ENCODE results near the gene SMAD3. TPM values are rescaled to one million over a fixed set of nuclear protein-coding genes. Genes with fewer than 3 reads are reported as not detected.

The SMAD3 gene
- total RNA-seq, 1 donor from 2014 or later: 28.1 TPM

DNA sequence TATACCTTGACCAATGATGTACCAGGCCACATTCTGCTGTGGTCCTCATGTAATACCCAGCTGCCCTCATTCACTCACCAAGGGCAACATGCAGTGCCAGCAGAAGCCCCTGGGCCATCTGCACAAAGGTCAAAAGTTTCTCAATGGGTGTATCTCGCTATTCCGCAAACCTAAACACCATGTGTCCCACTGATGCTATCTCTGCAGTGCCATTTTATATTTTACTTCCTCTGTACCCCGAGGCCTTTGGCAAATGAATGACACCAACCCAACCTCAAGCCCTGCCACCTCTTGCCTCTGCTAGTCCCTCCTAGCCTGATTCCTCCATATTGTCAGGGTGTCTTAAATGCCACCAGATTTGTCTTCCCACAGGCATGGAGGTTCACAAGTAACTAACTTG is 129.9 kb downstream of the SMAD3 start:
- Mint-ChIP-seq H3K27ac (no peak overlapping the region), H3K9me3 (no peaks in the 10 kb centered on the region), H3K27me3 (ENCODE audit: low read depth) (no peaks in the 10 kb centered on the region), H3K36me3 (ENCODE audit: low read depth) (peaks cover 74% of the 10 kb centered on the region), H3K4me1 (ENCODE audit: low read depth) (peaks cover 12% of the 10 kb centered on the region), H3K4me3 (ENCODE audit: low read depth) (no peak overlapping the region)
- intact Hi-C loops (cut with micrococcal nuclease): no loop called here
- DNase-seq (ENCODE audit: low spot score): no peak

DNA sequence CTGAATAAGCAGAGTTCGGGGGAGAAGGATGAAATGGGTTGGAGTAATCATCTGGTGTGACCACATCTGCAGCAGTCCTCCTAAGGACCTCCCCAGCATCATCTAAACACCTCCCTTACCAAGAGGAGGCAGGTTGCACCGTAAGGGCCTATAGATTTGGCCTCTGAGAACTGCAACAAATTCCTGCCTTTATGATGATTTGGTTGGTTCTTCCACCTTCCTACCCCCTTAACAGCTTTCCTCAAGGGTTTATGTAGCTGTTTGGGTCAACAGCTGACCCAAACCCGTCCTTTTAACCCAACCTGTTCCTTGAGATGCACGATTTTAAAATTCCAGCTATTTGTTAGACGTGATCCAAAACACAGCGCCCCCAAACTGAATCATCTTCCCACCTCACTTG is 130.8 kb downstream of the SMAD3 start:
- Mint-ChIP-seq H3K36me3 (ENCODE audit: low read depth) (peaks cover 69% of the 10 kb centered on the region), H3K4me3 (ENCODE audit: low read depth) (no peak overlapping the region), H3K9me3 (no peaks in the 10 kb centered on the region), H3K4me1 (ENCODE audit: low read depth) (peaks cover 12% of the 10 kb centered on the region), H3K27ac (peak overlapping the region; percentile 9), H3K27me3 (ENCODE audit: low read depth) (no peaks in the 10 kb centered on the region)
- intact Hi-C loops (cut with micrococcal nuclease): no loop called here
- no peak for DNase-seq (ENCODE audit: low spot score)

DNA sequence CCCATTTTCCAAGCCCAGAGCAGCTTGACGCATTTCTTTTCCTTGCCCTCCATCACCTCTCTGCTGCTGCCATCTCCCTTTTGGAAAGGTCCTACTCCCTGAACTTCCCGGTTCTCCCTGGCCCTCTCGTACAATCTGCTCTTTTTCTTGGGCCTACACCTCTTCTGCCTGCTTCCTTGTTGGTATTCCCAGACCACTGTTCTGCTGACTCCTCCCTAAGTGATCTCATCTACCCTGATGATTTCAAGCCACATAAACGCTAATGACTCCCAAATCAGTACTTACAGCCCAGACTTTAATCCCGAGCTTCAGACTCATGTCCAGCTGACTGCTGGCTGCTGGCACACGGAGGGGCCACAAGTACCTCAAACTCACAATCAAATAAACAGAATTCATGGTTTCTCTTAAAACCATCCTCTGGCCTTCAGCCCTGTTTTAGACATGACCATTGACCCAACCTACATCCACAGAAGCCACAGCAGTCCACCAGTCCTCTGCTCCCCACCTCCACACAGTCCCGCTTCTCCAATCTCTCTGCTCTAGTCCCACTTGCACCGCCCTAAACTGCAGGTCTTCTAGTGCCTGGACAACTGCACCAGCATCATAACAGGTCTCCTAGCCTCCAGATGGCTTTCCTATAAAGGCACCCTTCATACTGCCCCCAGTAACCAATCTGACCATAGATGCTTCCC is 131.4 kb downstream of the SMAD3 start:
- H3K27ac Mint-ChIP-seq: peak overlapping the region; percentile 9
- H3K4me3 Mint-ChIP-seq (ENCODE audit: low read depth): no peak overlapping the region
- H3K9me3 Mint-ChIP-seq: no peaks in the 10 kb centered on the region
- DNase-seq (ENCODE audit: low spot score): no peak
- peaks cover 73% of the 10 kb centered on the region for H3K36me3 Mint-ChIP-seq (ENCODE audit: low read depth)
- no peaks in the 10 kb centered on the region for H3K27me3 Mint-ChIP-seq (ENCODE audit: low read depth)
- intact Hi-C loops (cut with micrococcal nuclease): no loop called here
- H3K4me1 Mint-ChIP-seq (ENCODE audit: low read depth): peaks cover 12% of the 10 kb centered on the region

DNA sequence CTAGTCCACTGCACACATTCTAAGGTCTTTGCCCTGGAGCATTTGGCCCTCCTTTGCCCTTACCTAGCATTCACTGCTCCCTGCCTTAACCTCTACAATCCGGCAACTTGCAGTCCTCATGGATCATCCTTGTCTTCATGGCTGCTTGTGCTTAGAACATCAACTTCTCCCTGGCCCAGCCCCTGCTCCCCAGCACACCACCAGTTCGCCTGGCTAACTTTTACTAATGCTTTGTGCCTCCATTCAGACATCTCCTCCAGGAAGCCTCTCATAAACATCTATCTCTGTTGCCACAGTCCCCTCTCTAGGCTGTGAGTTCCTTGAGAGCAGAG is 131.9 kb downstream of the SMAD3 start:
- Mint-ChIP-seq H3K9me3 (no peaks in the 10 kb centered on the region), H3K27ac (no peak overlapping the region), H3K27me3 (ENCODE audit: low read depth) (no peaks in the 10 kb centered on the region), H3K4me1 (ENCODE audit: low read depth) (peaks cover 12% of the 10 kb centered on the region), H3K4me3 (ENCODE audit: low read depth) (no peak overlapping the region), H3K36me3 (ENCODE audit: low read depth) (peaks cover 68% of the 10 kb centered on the region)
- DNase-seq (ENCODE audit: low spot score): no peak
- intact Hi-C loops (cut with micrococcal nuclease): no loop called here

DNA sequence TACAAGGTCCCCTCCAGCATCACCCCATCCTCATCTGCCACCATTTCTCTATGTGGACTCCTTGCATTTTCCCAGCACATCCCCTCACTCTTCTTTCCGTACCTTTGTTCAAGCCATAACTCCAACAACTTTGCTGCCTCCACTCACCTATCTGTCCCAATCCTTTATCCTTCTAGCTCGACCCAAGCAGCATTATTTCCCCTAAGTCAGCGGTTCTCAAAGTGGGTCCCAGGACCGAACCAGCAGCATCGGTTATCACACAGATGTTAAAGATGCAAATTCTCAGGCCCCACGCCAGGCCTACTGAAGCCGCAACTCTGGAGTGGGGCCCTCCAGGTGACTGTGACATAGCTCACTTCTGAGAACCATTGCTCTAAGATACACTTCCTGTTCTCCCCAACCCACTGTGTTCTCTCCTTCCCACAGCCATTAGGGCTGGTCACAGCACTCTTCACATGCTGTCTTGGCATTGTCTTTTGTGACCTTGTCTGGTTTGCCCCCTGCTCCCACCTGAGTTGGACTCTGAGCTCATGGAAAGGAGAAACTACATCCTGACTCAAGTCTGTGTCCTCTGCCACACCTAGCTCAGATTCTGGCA is 132.9 kb downstream of the SMAD3 start:
- intact Hi-C loops (cut with micrococcal nuclease): no loop called here
- Mint-ChIP-seq H3K27ac (peak overlapping the region; percentile 10), H3K4me1 (ENCODE audit: low read depth) (peaks cover 12% of the 10 kb centered on the region), H3K9me3 (no peaks in the 10 kb centered on the region), H3K27me3 (ENCODE audit: low read depth) (no peaks in the 10 kb centered on the region), H3K36me3 (ENCODE audit: low read depth) (peaks cover 68% of the 10 kb centered on the region), H3K4me3 (ENCODE audit: low read depth) (no peak overlapping the region)
- no peak for DNase-seq (ENCODE audit: low spot score)

DNA sequence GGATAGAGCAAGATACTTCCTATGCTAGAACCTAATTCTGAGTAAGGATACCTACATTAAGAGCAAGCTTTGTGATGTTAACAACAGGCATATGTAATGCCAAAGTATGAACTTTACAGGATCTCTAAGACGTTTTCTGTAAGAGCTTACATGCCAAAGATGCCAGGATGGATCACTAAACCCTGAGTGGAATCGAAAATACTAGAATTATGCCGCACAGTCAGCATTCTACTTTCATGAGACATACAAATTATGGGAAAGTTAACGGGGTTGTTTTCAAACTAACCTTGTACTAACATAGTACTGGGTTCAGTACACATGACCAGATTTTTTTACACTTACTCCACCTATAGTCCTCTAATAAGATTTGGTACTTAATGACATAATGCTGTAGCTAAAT is 134.0 kb downstream of the SMAD3 start:
- Mint-ChIP-seq H3K4me1 (ENCODE audit: low read depth) (peaks cover 11% of the 10 kb centered on the region), H3K9me3 (no peaks in the 10 kb centered on the region), H3K36me3 (ENCODE audit: low read depth) (peaks cover 67% of the 10 kb centered on the region), H3K27ac (no peak overlapping the region), H3K4me3 (ENCODE audit: low read depth) (no peak overlapping the region), H3K27me3 (ENCODE audit: low read depth) (no peaks in the 10 kb centered on the region)
- no peak for DNase-seq (ENCODE audit: low spot score)
- intact Hi-C loops (cut with micrococcal nuclease): no loop called here

DNA sequence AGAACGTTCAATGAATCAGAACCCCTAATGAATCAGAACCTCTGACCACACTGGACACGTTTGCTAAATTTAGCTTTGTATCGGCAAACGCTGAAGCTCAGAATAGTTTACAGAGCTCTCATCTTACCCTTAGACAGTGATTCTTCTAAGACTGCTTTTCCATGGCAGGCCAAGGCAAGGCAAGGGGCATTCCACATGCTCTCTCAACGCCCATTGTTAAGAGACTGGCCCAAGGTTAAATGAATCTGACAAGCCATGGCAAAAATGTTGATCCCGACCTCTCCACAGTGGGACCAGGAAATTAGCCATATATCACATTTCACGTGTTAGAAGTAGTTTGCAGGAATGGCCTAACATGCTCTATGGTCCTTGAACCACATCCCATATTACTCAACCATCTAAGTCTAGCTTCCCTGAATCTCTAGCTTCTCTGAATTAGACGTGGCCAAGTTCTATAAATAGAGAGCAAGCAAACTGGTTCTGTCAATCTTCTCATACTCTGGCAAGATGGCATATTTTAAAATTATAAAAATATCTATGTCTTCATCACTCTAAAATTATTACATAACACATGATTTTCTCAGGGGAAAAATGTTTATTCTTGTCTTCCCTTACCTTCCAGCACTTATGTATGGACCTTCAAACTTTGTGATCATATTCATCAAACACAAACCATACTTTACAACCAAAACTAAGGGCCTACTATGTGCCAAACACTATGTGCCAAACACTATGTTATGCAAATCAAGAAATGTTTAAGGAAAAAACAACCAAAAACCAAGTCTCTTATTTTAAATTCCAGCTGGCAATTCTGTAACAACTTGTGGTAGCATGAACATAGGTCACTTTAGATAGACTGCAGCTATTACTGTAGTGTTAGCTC is 134.7 kb downstream of the SMAD3 start:
- peaks cover 60% of the 10 kb centered on the region for H3K36me3 Mint-ChIP-seq (ENCODE audit: low read depth)
- H3K27me3 Mint-ChIP-seq (ENCODE audit: low read depth): no peaks in the 10 kb centered on the region
- intact Hi-C loops (cut with micrococcal nuclease): no loop called here
- no peak for DNase-seq (ENCODE audit: low spot score)
- H3K9me3 Mint-ChIP-seq: no peaks in the 10 kb centered on the region
- peaks cover 11% of the 10 kb centered on the region for H3K4me1 Mint-ChIP-seq (ENCODE audit: low read depth)
- H3K4me3 Mint-ChIP-seq (ENCODE audit: low read depth): no peak overlapping the region
- H3K27ac Mint-ChIP-seq: no peak overlapping the region

DNA sequence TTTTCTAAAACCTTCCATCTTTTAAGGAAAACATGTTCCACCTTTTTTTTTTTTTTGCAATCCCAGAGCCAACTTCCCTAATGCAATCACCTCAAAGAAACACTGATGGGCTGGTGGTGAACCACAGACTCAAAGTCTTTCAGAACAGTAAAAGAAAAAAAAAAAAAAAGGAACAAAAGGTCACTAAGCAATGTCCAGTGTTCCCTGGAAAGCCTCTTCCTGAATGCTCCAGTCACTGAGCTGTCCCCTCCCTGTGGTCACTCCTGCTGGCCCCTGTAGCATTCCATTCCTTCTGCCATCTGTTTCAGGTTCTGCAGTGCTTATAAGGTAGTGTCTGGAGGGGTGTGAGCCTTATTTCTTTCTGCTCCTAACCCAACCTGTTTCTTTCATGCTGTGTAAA is 135.7 kb downstream of the SMAD3 start:
- Mint-ChIP-seq H3K4me3 (ENCODE audit: low read depth) (no peak overlapping the region), H3K27ac (no peak overlapping the region), H3K4me1 (ENCODE audit: low read depth) (peaks cover 11% of the 10 kb centered on the region), H3K36me3 (ENCODE audit: low read depth) (peaks cover 62% of the 10 kb centered on the region), H3K9me3 (no peaks in the 10 kb centered on the region), H3K27me3 (ENCODE audit: low read depth) (no peaks in the 10 kb centered on the region)
- no peak for DNase-seq (ENCODE audit: low spot score)
- intact Hi-C loops (cut with micrococcal nuclease): no loop called here

DNA sequence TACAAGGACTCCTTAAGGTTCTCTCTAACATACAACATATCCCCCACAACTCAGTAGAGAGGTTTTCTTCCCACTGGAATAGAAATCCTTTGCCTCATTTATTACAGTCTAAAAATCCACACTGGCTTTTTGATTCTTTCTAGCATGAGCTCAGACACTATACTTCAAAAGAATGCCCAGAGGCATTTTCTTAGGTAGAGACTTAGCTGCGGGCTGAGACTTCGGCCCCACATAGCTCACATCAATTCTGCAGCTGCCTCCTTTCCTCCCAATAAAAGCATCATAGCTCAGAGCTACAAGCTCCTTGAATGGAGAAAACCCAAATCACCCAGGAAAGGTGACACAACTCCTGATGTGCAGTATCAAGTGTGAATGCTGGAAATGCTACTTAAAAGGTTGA is 136.7 kb downstream of the SMAD3 start:
- Mint-ChIP-seq H3K4me3 (ENCODE audit: low read depth) (no peak overlapping the region), H3K27ac (no peak overlapping the region), H3K27me3 (ENCODE audit: low read depth) (no peaks in the 10 kb centered on the region), H3K36me3 (ENCODE audit: low read depth) (peaks cover 58% of the 10 kb centered on the region), H3K4me1 (ENCODE audit: low read depth) (peaks cover 11% of the 10 kb centered on the region), H3K9me3 (no peaks in the 10 kb centered on the region)
- intact Hi-C loops (cut with micrococcal nuclease): no loop called here
- DNase-seq (ENCODE audit: low spot score): no peak

DNA sequence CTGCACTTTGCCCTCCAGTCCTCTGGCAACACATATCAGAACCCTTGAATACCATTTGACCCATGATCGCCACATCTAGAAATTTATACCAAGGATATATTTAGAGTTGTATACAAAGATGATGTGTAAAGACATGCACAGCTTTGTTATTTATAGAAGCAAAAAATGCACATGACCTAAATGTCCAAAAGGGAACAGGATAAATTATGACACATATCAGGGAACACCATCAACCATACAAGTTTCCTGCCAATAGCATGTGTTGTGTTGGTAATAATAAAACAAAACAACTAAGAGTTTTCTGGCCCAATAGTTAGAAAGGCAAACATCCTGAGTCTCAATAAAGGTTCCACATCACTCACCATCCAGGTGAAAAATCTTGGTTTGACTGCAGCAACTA is 137.6 kb downstream of the SMAD3 start:
- Mint-ChIP-seq H3K9me3 (no peaks in the 10 kb centered on the region), H3K27ac (no peak overlapping the region), H3K4me3 (ENCODE audit: low read depth) (no peak overlapping the region), H3K27me3 (ENCODE audit: low read depth) (no peaks in the 10 kb centered on the region), H3K4me1 (ENCODE audit: low read depth) (peaks cover 9% of the 10 kb centered on the region), H3K36me3 (ENCODE audit: low read depth) (peaks cover 54% of the 10 kb centered on the region)
- intact Hi-C loops (cut with micrococcal nuclease): no loop called here
- DNase-seq (ENCODE audit: low spot score): no peak

DNA sequence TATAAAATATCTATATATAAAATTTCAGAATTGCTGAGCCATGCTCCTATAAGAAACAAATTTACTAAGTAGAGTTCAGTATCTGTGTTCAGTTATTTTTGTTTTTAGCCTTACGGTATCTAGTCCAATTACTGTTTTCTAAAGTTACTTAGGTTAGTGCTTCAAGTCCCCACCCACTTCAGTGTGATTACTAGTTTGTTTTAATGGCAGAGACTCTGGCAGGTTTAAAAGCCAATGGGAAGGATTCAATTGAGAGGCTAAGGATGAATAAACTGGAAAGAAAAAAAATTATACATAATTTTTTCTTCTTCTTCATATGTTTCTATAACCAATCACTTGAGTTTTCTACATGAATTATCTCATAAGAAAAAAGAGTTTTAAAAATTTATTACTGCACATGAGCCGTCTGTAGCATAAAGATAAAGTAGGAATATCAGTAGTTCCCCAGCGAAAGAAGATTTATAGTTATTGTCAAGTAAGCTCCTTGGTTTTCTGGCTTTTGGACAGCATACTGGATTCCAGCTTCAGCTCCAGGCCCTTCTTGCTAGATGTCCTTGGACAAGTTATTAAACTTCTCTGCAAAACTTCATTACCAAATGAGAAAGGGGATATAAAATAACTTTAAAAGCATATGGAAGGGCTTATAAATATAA is 142.3 kb downstream of the SMAD3 start:
- no peak for DNase-seq (ENCODE audit: low spot score)
- Mint-ChIP-seq H3K27ac (no peak overlapping the region), H3K36me3 (ENCODE audit: low read depth) (peaks cover 38% of the 10 kb centered on the region), H3K4me1 (ENCODE audit: low read depth) (no peaks in the 10 kb centered on the region), H3K9me3 (no peaks in the 10 kb centered on the region), H3K27me3 (ENCODE audit: low read depth) (no peaks in the 10 kb centered on the region), H3K4me3 (ENCODE audit: low read depth) (no peak overlapping the region)
- intact Hi-C loops (cut with micrococcal nuclease): no loop called here

DNA sequence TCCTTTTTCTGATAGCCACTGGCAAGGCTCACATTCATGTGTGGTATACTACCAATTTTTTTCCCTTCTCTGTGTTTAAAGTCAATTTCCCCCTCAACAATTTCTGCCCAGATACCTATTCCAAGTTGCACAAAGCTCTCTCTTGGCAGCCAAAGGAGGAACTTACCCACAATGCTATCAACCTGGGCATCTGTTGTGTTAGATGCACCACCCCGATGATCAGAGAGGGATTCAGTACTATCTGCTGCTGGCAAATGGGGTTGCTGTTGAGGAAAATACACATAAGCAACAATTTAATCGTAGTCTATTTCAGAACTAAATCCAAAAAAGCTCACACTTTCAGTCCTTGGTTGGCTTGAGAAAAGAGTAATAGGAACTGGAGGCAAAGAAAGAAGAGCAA is 143.0 kb downstream of the SMAD3 start:
- no peak for DNase-seq (ENCODE audit: low spot score)
- Mint-ChIP-seq H3K4me1 (ENCODE audit: low read depth) (no peaks in the 10 kb centered on the region), H3K4me3 (ENCODE audit: low read depth) (no peak overlapping the region), H3K36me3 (ENCODE audit: low read depth) (peaks cover 34% of the 10 kb centered on the region), H3K9me3 (no peaks in the 10 kb centered on the region), H3K27ac (no peak overlapping the region), H3K27me3 (ENCODE audit: low read depth) (no peaks in the 10 kb centered on the region)
- intact Hi-C loops (cut with micrococcal nuclease): no loop called here

Measured in activated T-helper 2 cell treated with anti-CD3 and anti-CD28 coated beads, Interferon-gamma antibody, Interleukin-2, Interleukin-4, amounts not matched to agents 10 μg/mL and 5 μg/mL and 100 μg/mL, durations not matched to agents 14 hours and 24 hours and 36 hours (primary cell).